ENCODE data around the gene HDLBP.

DNA sequence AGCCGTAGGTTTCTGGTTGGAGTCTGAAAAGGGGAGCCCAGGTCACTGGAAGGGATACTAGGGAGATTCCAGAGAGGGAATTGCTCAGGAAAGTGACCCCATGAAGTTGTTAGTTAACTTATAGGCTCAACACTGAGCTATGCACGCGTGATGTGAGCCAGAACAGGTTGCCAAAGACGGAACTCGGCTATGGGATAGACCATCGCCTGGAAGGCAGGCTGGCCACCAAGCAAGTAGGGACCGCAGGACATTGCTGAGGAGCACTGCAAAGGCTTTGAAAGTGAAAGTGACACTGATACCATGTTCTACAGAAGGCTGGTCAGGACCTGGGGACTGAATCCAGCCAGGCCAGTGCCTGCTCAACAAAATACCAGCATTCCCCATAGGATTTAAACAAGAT is 48.0 kb upstream of the HDLBP start:
- TF ChIP-seq EZH2 (IDR thresholded peaks at IDR 0.05; ENCODE audit: borderline replicate concordance, low read depth, low read length, poor library complexity, severe bottlenecking): no peak
- TF ChIP-seq, protein P1, sequence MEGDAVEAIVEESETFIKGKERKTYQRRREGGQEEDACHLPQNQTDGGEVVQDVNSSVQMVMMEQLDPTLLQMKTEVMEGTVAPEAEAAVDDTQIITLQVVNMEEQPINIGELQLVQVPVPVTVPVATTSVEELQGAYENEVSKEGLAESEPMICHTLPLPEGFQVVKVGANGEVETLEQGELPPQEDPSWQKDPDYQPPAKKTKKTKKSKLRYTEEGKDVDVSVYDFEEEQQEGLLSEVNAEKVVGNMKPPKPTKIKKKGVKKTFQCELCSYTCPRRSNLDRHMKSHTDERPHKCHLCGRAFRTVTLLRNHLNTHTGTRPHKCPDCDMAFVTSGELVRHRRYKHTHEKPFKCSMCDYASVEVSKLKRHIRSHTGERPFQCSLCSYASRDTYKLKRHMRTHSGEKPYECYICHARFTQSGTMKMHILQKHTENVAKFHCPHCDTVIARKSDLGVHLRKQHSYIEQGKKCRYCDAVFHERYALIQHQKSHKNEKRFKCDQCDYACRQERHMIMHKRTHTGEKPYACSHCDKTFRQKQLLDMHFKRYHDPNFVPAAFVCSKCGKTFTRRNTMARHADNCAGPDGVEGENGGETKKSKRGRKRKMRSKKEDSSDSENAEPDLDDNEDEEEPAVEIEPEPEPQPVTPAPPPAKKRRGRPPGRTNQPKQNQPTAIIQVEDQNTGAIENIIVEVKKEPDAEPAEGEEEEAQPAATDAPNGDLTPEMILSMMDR (conservative IDR thresholded peaks at IDR 0.05; ENCODE audit: low read depth, low read length): no peak
